K562 (cell line): Measurements from ENCODE around the gene BCL2L1. TPM values are rescaled to one million over a fixed set of nuclear protein-coding genes. Genes with fewer than 3 reads are reported as not detected.

Experiments used
- ATAC-seq: fragments of 200-7000 bp; cut with Tn5 transposase; 3 replicates; pipeline ENCODE4 v1.9.1; 2020; ENCODE audit warnings: moderate library complexity
- BruUV-seq: library from RNA; stranded (reverse); fragments of 400-500 nt; replicated peaks from 2 replicates; lab custom pipeline; 2021; lab: Mats Ljungman, UMichigan
- CTCF ChIA-PET: fragments of 300-600 bp; formaldehyde crosslinking; extraction: SDS; loops from one replicate; lab custom pipeline; 2021; ENCODE audit warnings: low intra/inter-chr PET ratio; lab: Yijun Ruan, JAX
- POLR2A ChIA-PET: fragments of 300-600, 350-650 bp; sonication (Branson Sonifier 250); formaldehyde crosslinking; extraction: SDS; loops from one replicate; lab custom pipeline; 2021; ENCODE audit warnings: antibody characterized with exemption, inconsistent platforms; lab: Yijun Ruan, JAX
- DNase-seq, 4 experiments: peaks; one replicate each; pipeline versions ENCODE4 v3.0.0 to v3.0.0-alpha.2; 2011 to 2018; ENCODE audit warnings: low spot score in 3 of 4, mixed read lengths in 3 of 4; ENCODE audit errors: extremely low read depth in 1 of 4
- FAIRE-seq: peaks from 2 replicates; lab custom pipeline; 2011; peaks lifted over from hg19 to GRCh38; lab: Jason Lieb, UNC
- H2AFZ ChIP-seq: 2 replicates; pipeline ENCODE4 v1.6.0; 2011; ENCODE audit warnings: low read depth, low read length, control low read depth, inconsistent platforms
- H3K27ac ChIP-seq: fragments of 200-600 bp; 3 replicates; pipeline ENCODE4 v1.8.0; 2011; ENCODE audit warnings: low read depth, mild to moderate bottlenecking, control low read depth, inconsistent platforms, low read length, moderate library complexity, mixed read lengths; ENCODE audit errors: extremely low read depth
- H3K27me3 ChIP-seq, 2 experiments: fragments of 300-600 bp in 1 of 2; 2 replicates in 1 of 2; 3 replicates in 1 of 2; pipeline versions ENCODE4 v1.6.0 to v1.8.0; 2011; ENCODE audit warnings: inconsistent platforms in 2 of 2, low read length in 2 of 2, mild to moderate bottlenecking in 1 of 2, mixed read lengths in 1 of 2, moderate library complexity in 1 of 2; ENCODE audit not compliant: control insufficient read depth in 2 of 2, insufficient read depth in 2 of 2
- H3K36me3 ChIP-seq: fragments of 300-600 bp; 3 replicates; pipeline ENCODE4 v1.8.0; 2011; ENCODE audit warnings: mild to moderate bottlenecking, low read length, inconsistent platforms; ENCODE audit not compliant: control insufficient read depth, insufficient read depth
- H3K4me1 ChIP-seq, 2 experiments: fragments of 200-600 bp in 1 of 2; replicated peaks in 1 of 2; 2 replicates in 1 of 2; 3 replicates in 1 of 2; pipeline versions ENCODE4 v1.5.1 to v1.8.0; 2011; ENCODE audit warnings: inconsistent platforms in 2 of 2, low read length in 2 of 2, mild to moderate bottlenecking in 1 of 2, mixed read lengths in 1 of 2, moderate library complexity in 1 of 2; ENCODE audit not compliant: control insufficient read depth in 2 of 2, insufficient read depth in 2 of 2
- H3K4me2 ChIP-seq: 2 replicates; pipeline ENCODE4 v1.6.1; 2011; ENCODE audit warnings: low read length, control low read depth, inconsistent platforms, mixed read lengths; ENCODE audit not compliant: insufficient read depth
- H3K4me3 ChIP-seq: fragments of 200-600 bp; sonication (generic), shearing (Covaris generic); 2 replicates; pipeline ENCODE4 v1.5.1; 2016; ENCODE audit warnings: control low read depth, inconsistent platforms
- H3K79me2 ChIP-seq: fragments of 200-600 bp; 3 replicates; pipeline ENCODE4 v1.8.0; 2011; ENCODE audit warnings: low read length, inconsistent platforms; ENCODE audit not compliant: control insufficient read depth, insufficient read depth
- H3K9ac ChIP-seq, 2 experiments: 2 replicates each; pipeline versions ENCODE4 v1.6.0 to v1.6.1; 2011; ENCODE audit warnings: low read depth in 2 of 2, low read length in 2 of 2, control low read depth in 1 of 2, inconsistent platforms in 1 of 2, mild to moderate bottlenecking in 1 of 2, mixed read lengths in 1 of 2; ENCODE audit not compliant: insufficient read depth in 1 of 2
- H3K9me1 ChIP-seq: one replicate; pipeline ENCODE4 v1.6.0; 2011; ENCODE audit warnings: inconsistent platforms, mild to moderate bottlenecking, low read length, moderate library complexity; ENCODE audit not compliant: control insufficient read depth, insufficient read depth
- H3K9me3 ChIP-seq: replicated peaks from 2 replicates; pipeline ENCODE4 v1.5.1; 2011; ENCODE audit warnings: low read depth, low read length, inconsistent platforms; ENCODE audit not compliant: control insufficient read depth, insufficient read depth
- H4K20me1 ChIP-seq: replicated peaks from 2 replicates; pipeline ENCODE4 v1.6.1; 2011; ENCODE audit warnings: low read length, inconsistent platforms, mixed read lengths; ENCODE audit not compliant: control insufficient read depth, insufficient read depth
- ARHGAP35 ChIP-seq: fragments of 450-650 bp; IDR thresholded peaks from 2 replicates; pipeline ENCODE4 v1.6.1; 2018; ENCODE audit not compliant: partially characterized antibody
- BRCA1 ChIP-seq, 2 experiments: fragments of 450-650 bp in 1 of 2; sonication (generic) in 1 of 2; formaldehyde crosslinking in 1 of 2; IDR thresholded peaks; 2 replicates each; pipeline versions ENCODE4 v1.5.0 to v1.6.1; 2017 to 2020; ENCODE audit warnings: mild to moderate bottlenecking in 1 of 2, missing genetic modification reagents in 1 of 2
- SAFB ChIP-seq: fragments of 200-400 bp; formaldehyde crosslinking; IDR thresholded peaks from 2 replicates; pipeline ENCODE4 v1.6.1; 2017; ENCODE audit warnings: low read depth, low read length, borderline replicate concordance
- WGBS: fragments of 100-300 bp; shearing (Covaris generic); methylation state at CpG from one replicate; pipeline ENCODE4 v1.1.6; 2016; ENCODE audit warnings: low coverage, mixed read lengths; ENCODE audit not compliant: insufficient coverage; ENCODE audit errors: missing lambda C conversion rate; 5-methylcytosine and 5-hydroxymethylcytosine counted together
- in situ Hi-C: fragments of 300-500 bp; cut with MboI; formaldehyde crosslinking; loops from 4 replicates; pipeline ENCODE4 v1.15.0; 2018; ENCODE audit warnings: inconsistent platforms, mixed read lengths
- intact Hi-C: fragments of 100-400 bp; cut with micrococcal nuclease; formaldehyde crosslinking; loops from 2 replicates; pipeline ENCODE4 v1.14.2; 2022
- polyA plus RNA-seq, 8 experiments: library from polyadenylated mRNA; depleted of rRNA in 4 of 8; stranded (reverse) in 5 of 8; unstranded in 3 of 8; fragments of >200 nt; fragmentation: Nextera tagmentation in 2 of 8; fragmentation: Illumina TruSeq in 1 of 8; extraction: Ambion mirVana in 2 of 8; extraction: Trizol in 1 of 8; gene quantifications; 2 replicates each; pipeline versions ENCODE4 v1.2.1 to v1.2.3, GENCODE V29; 2011 to 2014; ENCODE audit warnings: inconsistent platforms in 1 of 8, missing spikeins in 1 of 8
- total RNA-seq, 7 experiments: library from RNA; depleted of rRNA in 6 of 7; stranded (reverse); fragments of >200 nt in 6 of 7; fragmentation: Illumina TruSeq in 2 of 7; extraction: Trizol in 2 of 7; gene quantifications; 2 replicates each; pipeline versions ENCODE4 v1.2.1 to v1.2.3, GENCODE V29; 2011 to 2021; ENCODE audit warnings: low replicate concordance in 1 of 7
- TF ChIP-seq, protein P1 (sequence below), 2 experiments: fragments of 450-650 bp; IDR thresholded peaks; 2 replicates each; pipeline ENCODE4 v1.6.1; 2018; ENCODE audit warnings: mild to moderate bottlenecking in 2 of 2, low read depth in 1 of 2; ENCODE audit not compliant: partially characterized antibody in 2 of 2
- TF ChIP-seq, protein P2 (sequence below), 2 experiments: fragments of 450-650 bp; formaldehyde crosslinking in 1 of 2; IDR thresholded peaks; 2 replicates each; pipeline versions ENCODE4 v1.4.0 to v1.6.1; 2014 to 2020; ENCODE audit warnings: mild to moderate bottlenecking in 2 of 2, borderline replicate concordance in 1 of 2, low read depth in 1 of 2
- TF ChIP-seq, protein P3 (sequence below): fragments of 450-650 bp; formaldehyde crosslinking; IDR thresholded peaks from 2 replicates; pipeline ENCODE4 v1.4.0; 2020; ENCODE audit warnings: mild to moderate bottlenecking

The BCL2L1 gene
- total and polyA plus RNA-seq, 9 of the 15 experiments (the other 6 are each of a cell fraction or from before 2014, with no cell fraction given), result 3.3 to 182 (median 120) TPM

DNA sequence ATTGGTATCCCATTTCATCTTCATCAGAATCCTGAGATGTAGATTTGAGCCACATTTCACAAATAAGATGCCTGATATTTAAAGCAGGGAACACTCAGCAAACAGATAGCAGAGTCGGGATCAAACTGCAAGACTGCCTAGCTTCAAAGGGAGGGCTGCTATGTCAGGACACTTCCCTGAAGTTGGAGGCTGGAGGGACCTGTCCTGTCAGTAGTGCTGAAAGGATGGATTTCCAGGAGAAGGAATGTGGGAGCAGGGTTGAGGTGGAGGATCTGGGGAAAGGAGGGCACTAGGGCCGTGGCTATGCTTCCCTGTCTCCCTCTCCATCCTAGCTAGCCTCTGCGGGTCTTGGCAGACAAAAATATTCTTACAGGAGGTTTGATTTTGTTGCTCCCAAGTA, 52.8 kb downstream of the BCL2L1 start:
- TF ChIP-seq, protein P1, sequence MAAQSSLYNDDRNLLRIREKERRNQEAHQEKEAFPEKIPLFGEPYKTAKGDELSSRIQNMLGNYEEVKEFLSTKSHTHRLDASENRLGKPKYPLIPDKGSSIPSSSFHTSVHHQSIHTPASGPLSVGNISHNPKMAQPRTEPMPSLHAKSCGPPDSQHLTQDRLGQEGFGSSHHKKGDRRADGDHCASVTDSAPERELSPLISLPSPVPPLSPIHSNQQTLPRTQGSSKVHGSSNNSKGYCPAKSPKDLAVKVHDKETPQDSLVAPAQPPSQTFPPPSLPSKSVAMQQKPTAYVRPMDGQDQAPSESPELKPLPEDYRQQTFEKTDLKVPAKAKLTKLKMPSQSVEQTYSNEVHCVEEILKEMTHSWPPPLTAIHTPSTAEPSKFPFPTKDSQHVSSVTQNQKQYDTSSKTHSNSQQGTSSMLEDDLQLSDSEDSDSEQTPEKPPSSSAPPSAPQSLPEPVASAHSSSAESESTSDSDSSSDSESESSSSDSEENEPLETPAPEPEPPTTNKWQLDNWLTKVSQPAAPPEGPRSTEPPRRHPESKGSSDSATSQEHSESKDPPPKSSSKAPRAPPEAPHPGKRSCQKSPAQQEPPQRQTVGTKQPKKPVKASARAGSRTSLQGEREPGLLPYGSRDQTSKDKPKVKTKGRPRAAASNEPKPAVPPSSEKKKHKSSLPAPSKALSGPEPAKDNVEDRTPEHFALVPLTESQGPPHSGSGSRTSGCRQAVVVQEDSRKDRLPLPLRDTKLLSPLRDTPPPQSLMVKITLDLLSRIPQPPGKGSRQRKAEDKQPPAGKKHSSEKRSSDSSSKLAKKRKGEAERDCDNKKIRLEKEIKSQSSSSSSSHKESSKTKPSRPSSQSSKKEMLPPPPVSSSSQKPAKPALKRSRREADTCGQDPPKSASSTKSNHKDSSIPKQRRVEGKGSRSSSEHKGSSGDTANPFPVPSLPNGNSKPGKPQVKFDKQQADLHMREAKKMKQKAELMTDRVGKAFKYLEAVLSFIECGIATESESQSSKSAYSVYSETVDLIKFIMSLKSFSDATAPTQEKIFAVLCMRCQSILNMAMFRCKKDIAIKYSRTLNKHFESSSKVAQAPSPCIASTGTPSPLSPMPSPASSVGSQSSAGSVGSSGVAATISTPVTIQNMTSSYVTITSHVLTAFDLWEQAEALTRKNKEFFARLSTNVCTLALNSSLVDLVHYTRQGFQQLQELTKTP (IDR thresholded peaks at IDR 0.05; ENCODE audit: low read depth in 1 of 2, partially characterized antibody in 2 of 2), result no peak
- TF ChIP-seq, protein P2, sequence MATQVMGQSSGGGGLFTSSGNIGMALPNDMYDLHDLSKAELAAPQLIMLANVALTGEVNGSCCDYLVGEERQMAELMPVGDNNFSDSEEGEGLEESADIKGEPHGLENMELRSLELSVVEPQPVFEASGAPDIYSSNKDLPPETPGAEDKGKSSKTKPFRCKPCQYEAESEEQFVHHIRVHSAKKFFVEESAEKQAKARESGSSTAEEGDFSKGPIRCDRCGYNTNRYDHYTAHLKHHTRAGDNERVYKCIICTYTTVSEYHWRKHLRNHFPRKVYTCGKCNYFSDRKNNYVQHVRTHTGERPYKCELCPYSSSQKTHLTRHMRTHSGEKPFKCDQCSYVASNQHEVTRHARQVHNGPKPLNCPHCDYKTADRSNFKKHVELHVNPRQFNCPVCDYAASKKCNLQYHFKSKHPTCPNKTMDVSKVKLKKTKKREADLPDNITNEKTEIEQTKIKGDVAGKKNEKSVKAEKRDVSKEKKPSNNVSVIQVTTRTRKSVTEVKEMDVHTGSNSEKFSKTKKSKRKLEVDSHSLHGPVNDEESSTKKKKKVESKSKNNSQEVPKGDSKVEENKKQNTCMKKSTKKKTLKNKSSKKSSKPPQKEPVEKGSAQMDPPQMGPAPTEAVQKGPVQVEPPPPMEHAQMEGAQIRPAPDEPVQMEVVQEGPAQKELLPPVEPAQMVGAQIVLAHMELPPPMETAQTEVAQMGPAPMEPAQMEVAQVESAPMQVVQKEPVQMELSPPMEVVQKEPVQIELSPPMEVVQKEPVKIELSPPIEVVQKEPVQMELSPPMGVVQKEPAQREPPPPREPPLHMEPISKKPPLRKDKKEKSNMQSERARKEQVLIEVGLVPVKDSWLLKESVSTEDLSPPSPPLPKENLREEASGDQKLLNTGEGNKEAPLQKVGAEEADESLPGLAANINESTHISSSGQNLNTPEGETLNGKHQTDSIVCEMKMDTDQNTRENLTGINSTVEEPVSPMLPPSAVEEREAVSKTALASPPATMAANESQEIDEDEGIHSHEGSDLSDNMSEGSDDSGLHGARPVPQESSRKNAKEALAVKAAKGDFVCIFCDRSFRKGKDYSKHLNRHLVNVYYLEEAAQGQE (IDR thresholded peaks at IDR 0.05; ENCODE audit: borderline replicate concordance), result peak; percentile 75
- TF ChIP-seq, protein P2 (CRISPR knock-in tag; IDR thresholded peaks at IDR 0.05; ENCODE audit: low read depth), result no peak
- TF ChIP-seq BRCA1 (IDR thresholded peaks at IDR 0.05), result no peak
- TF ChIP-seq BRCA1 (CRISPR knock-in tag; IDR thresholded peaks at IDR 0.05), result no peak
- no peak for TF ChIP-seq ARHGAP35
- TF ChIP-seq SAFB, result no peak
- TF ChIP-seq, protein P3, sequence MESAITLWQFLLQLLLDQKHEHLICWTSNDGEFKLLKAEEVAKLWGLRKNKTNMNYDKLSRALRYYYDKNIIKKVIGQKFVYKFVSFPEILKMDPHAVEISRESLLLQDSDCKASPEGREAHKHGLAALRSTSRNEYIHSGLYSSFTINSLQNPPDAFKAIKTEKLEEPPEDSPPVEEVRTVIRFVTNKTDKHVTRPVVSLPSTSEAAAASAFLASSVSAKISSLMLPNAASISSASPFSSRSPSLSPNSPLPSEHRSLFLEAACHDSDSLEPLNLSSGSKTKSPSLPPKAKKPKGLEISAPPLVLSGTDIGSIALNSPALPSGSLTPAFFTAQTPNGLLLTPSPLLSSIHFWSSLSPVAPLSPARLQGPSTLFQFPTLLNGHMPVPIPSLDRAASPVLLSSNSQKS (CRISPR knock-in tag), result no peak
- TF ChIP-seq, all 486 proteins: peak for 1
- FAIRE-seq (peak; percentile 29), ATAC-seq (no peak), DNase-seq (no peak)
- ChIA-PET POLR2A (interaction anchor here (0.9 to 3.6 kb wide), 3 partner anchors 8 to 43 kb away, joined by 4 to 14 read pairs (median 5); no protein-coding TSS in a partner anchor), CTCF (no interaction called here)
- intact Hi-C loops (no loop called here), in situ Hi-C loops (loop anchor here (10.0 kb wide), 1 partner anchor 55 kb away; the partner anchor contains the start of gene BCL2L1)
- peak overlapping the region; percentile 39; the same call in 1 of the 2 replicates for H3K4me2 ChIP-seq
- no peaks in the 10 kb centered on the region for H4K20me1 ChIP-seq
- peak overlapping the region; percentile 38 to 49; a peak in 3 of 4 replicates for H3K9ac ChIP-seq
- H3K9me1 ChIP-seq, result no peaks in the 10 kb centered on the region
- peaks cover 97% of the 10 kb centered on the region for H3K79me2 ChIP-seq
- H2AFZ ChIP-seq, result no peak overlapping the region
- H3K4me1 ChIP-seq, result peaks cover 88 to 91% of the 10 kb centered on the region in 2 experiments
- H3K4me3 ChIP-seq, result no peak overlapping the region
- WGBS, result 82% methylated on average over 3 of the region's 3 CpGs
- peaks cover 87% of the 10 kb centered on the region for H3K36me3 ChIP-seq
- H3K27me3 ChIP-seq, result no peaks in the 10 kb centered on the region
- H3K9me3 ChIP-seq, result no peaks in the 10 kb centered on the region
- no TSS peak for BruUV-seq
- peak overlapping the region; percentile 74 for H3K27ac ChIP-seq
